Measurements from ENCODE around the gene RFESD. TPM values are rescaled to one million over a fixed set of nuclear protein-coding genes. Genes with fewer than 3 reads are reported as not detected.

Gene RFESD
- total RNA-seq, 2 experiments from 2014 or later, result 1.3 to 1.5 TPM

- Mint-ChIP-seq H3K4me3 (peak overlapping the region; percentile 88), H3K36me3 (ENCODE audit: low read depth) (no peaks in the 10 kb centered on the region), H3K4me1 (ENCODE audit: low read depth) (peaks cover 70% of the 10 kb centered on the region), H3K9me3 (no peaks in the 10 kb centered on the region), H3K27ac (peak overlapping the region; percentile 68), H3K27me3 (no peaks in the 10 kb centered on the region)
- Histone ChIP-seq H3K9me3 (ENCODE audit: control insufficient read depth in 1 of 2, insufficient read depth in 1 of 2, low read length in 2 of 2) (no peaks in the 10 kb centered on the region), H3K27ac (ENCODE audit: low read depth in 1 of 2, low read length in 2 of 2) (peak overlapping the region; percentile 32 to 37), H3K36me3 (ENCODE audit: insufficient read depth, low read length) (no peaks in the 10 kb centered on the region), H3K4me3 (ENCODE audit: low read length) (peak overlapping the region; percentile 53), H3K4me1 (ENCODE audit: insufficient read depth, low read length) (peaks cover 48% of the 10 kb centered on the region), H3K27me3 (ENCODE audit: control insufficient read depth in 1 of 2, insufficient read depth in 2 of 2, low read length in 2 of 2) (no peaks in the 10 kb centered on the region)
- TF ChIP-seq CTCF (IDR thresholded peaks at IDR 0.05), result no peak
- CTCF ChIA-PET, result interaction anchor here (1.2 to 2.2 kb wide), 2 partner anchors 14 to 26 kb away, joined by 3 to 8 read pairs; partner anchors contain the start of gene RFESD
- peak; percentile 37 for ATAC-seq (ENCODE audit: poor library complexity)
- intact Hi-C loops (cut with DNase I, micrococcal nuclease), result loop anchor here in 1 of 2 experiments (2.0 kb wide), 1 partner anchor 66 kb away; the partner anchor contains the start of genes ARSK and SKIC3
- POLR2A ChIA-PET, result interaction anchor here (0.8 to 5.5 kb wide), 7 partner anchors 10 to 1094 kb away, joined by 3 to 87 read pairs (median 11); partner anchors contain the start of genes ARSK, RFESD and SKIC3
- peak; percentile 12 to 72 (median 37) for DNase-seq
Observed at GRCh38 chr5:95620870-95621838, 25.4 kb upstream of the RFESD start.

- H3K27ac Mint-ChIP-seq, result peak overlapping the region; percentile 68
- ChIA-PET CTCF (interaction anchor here (0.6 to 2.2 kb wide), 6 partner anchors 10 to 67 kb away, joined by 3 to 9 read pairs (median 4); partner anchors contain the start of genes ARSK, RFESD and SKIC3), POLR2A (interaction anchor here (0.7 to 5.5 kb wide), 15 partner anchors 10 to 1185 kb away, joined by 3 to 87 read pairs (median 4); partner anchors contain the start of genes ARSK, ERAP1, RFESD and RHOBTB3)
- H3K27me3 Mint-ChIP-seq, result no peaks in the 10 kb centered on the region
- Histone ChIP-seq H3K4me3 (ENCODE audit: low read length) (peak overlapping the region; percentile 53), H3K27ac (ENCODE audit: low read depth in 1 of 2, low read length in 2 of 2) (peak overlapping the region; percentile 32 to 37), H3K4me1 (ENCODE audit: insufficient read depth, low read length) (peaks cover 48% of the 10 kb centered on the region), H3K9me3 (ENCODE audit: control insufficient read depth in 1 of 2, insufficient read depth in 1 of 2, low read length in 2 of 2) (no peaks in the 10 kb centered on the region), H3K27me3 (ENCODE audit: control insufficient read depth in 1 of 2, insufficient read depth in 2 of 2, low read length in 2 of 2) (no peaks in the 10 kb centered on the region), H3K36me3 (ENCODE audit: insufficient read depth, low read length) (no peaks in the 10 kb centered on the region)
- H3K36me3 Mint-ChIP-seq (ENCODE audit: low read depth), result no peaks in the 10 kb centered on the region
- peak in 10 of 14 experiments; percentile 4 to 82 (median 26) for DNase-seq
- no peaks in the 10 kb centered on the region for H3K9me3 Mint-ChIP-seq
- H3K4me3 Mint-ChIP-seq, result peak overlapping the region; percentile 88
- intact Hi-C loops (cut with DNase I, micrococcal nuclease), result loop anchor here in 1 of 2 experiments (1.0 to 2.0 kb wide), 2 partner anchors 10 to 67 kb away; partner anchors contain the start of genes ARSK and SKIC3
- H3K4me1 Mint-ChIP-seq (ENCODE audit: low read depth), result peaks cover 61% of the 10 kb centered on the region
- peak; percentile 70 for ATAC-seq (ENCODE audit: poor library complexity)
- no peak for TF ChIP-seq CTCF (IDR thresholded peaks at IDR 0.05)
Observed at GRCh38 chr5:95621839-95622629, 24.5 kb upstream of the RFESD start.

GRCh38 chr5:95623706-95624105 is 22.9 kb upstream of the RFESD start:
- Mint-ChIP-seq H3K27ac (peak overlapping the region; percentile 68), H3K36me3 (ENCODE audit: low read depth) (no peaks in the 10 kb centered on the region), H3K9me3 (no peaks in the 10 kb centered on the region), H3K27me3 (no peaks in the 10 kb centered on the region), H3K4me1 (ENCODE audit: low read depth) (peaks cover 54% of the 10 kb centered on the region), H3K4me3 (no peak overlapping the region)
- Histone ChIP-seq H3K9me3 (ENCODE audit: control insufficient read depth in 1 of 2, insufficient read depth in 1 of 2, low read length in 2 of 2) (no peaks in the 10 kb centered on the region), H3K4me1 (ENCODE audit: insufficient read depth, low read length) (peaks cover 46% of the 10 kb centered on the region), H3K4me3 (ENCODE audit: low read length) (no peak overlapping the region), H3K36me3 (ENCODE audit: insufficient read depth, low read length) (no peaks in the 10 kb centered on the region), H3K27ac (ENCODE audit: low read depth in 1 of 2, low read length in 2 of 2) (peak overlapping the region in 1 of 2 donors; percentile 32), H3K27me3 (ENCODE audit: control insufficient read depth in 1 of 2, insufficient read depth in 2 of 2, low read length in 2 of 2) (no peaks in the 10 kb centered on the region)
- DNase-seq (no peak), ATAC-seq (ENCODE audit: poor library complexity) (no peak)
- ChIA-PET POLR2A (interaction anchor here (1.2 to 5.5 kb wide), 4 partner anchors 8 to 185 kb away, joined by 3 to 87 read pairs (median 56); partner anchors contain the start of genes ARSK, RFESD and SKIC3), CTCF (no interaction called here)
- no peak for TF ChIP-seq CTCF (IDR thresholded peaks at IDR 0.05)
- intact Hi-C loops (cut with DNase I, micrococcal nuclease), result no loop called here

Measured in CD4-positive, alpha-beta T cell (primary cell).